H1 (cell line): ENCODE data around the gene SNX21. TPM values are rescaled to one million over a fixed set of nuclear protein-coding genes. Genes with fewer than 3 reads are reported as not detected.

ENCODE experiments used
- BCL11A ChIP-seq, 2 experiments: IDR thresholded peaks; one replicate each; pipeline ENCODE4 v1.6.1; 2011; ENCODE audit warnings: low read depth in 2 of 2, low read length in 2 of 2, mild to moderate bottlenecking in 2 of 2
- E2F6 ChIP-seq: IDR thresholded peaks from 2 replicates; pipeline ENCODE4 v1.6.1; 2012; ENCODE audit warnings: inconsistent platforms
- POU5F1 ChIP-seq: IDR thresholded peaks from 2 replicates; pipeline ENCODE4 v1.6.1; 2011; ENCODE audit warnings: low read depth, mild to moderate bottlenecking, low read length, moderate library complexity
- SIX5 ChIP-seq: IDR thresholded peaks from 2 replicates; pipeline ENCODE4 v1.6.1; 2011; ENCODE audit warnings: mild to moderate bottlenecking, low read depth, low read length
- TAF7 ChIP-seq: optimal IDR thresholded peaks from 2 replicates; pipeline ENCODE3; 2011; ENCODE audit warnings: low read depth, mild to moderate bottlenecking, inconsistent platforms, low read length, moderate library complexity, borderline replicate concordance
- polyA plus RNA-seq, 7 experiments: library from polyadenylated mRNA; depleted of rRNA in 3 of 7; stranded (reverse) in 5 of 7; unstranded in 2 of 7; fragments of >200 nt in 5 of 7; fragments of 200-250 nt in 2 of 7; gene quantifications; 1 replicate in 5 of 7; 2 replicates in 1 of 7; 4 replicates in 1 of 7; pipeline versions ENCODE4 v1.2.1 to v1.2.3, GENCODE V29; 2011 to 2013; ENCODE audit warnings: missing spikeins in 2 of 7, mixed read lengths in 2 of 7
- total RNA-seq: library from RNA; stranded (reverse); fragmentation: NEBNext Ultra II Directional; extraction: Animal tissue kit (Norgen Biotek cat#: 25700); gene quantifications from 2 replicates; pipeline ENCODE4 v1.2.1, GENCODE V29; 2021
- TF ChIP-seq, protein P1 (sequence below): fragments of 300-600 bp; sonication (generic); IDR thresholded peaks from 2 replicates; pipeline ENCODE4 v1.7.1; 2012; ENCODE audit warnings: low read length, moderate library complexity, mild to moderate bottlenecking, inconsistent platforms; ENCODE audit not compliant: insufficient replicate concordance

The SNX21 gene
- total and polyA plus RNA-seq, 2 of the 8 experiments (the other 6 are each of a cell fraction or from before 2014, with no cell fraction given): 15.8 to 16.8 TPM

GRCh38 chr20:45860560-45861220, 27.1 kb downstream of the SNX21 start (continued):
- no peak for TF ChIP-seq SIX5
- TF ChIP-seq BCL11A (IDR thresholded peaks at IDR 0.05; ENCODE audit: low read depth in 2 of 2, low read length in 2 of 2): no peak
- no peak for TF ChIP-seq TAF7
- TF ChIP-seq, protein P1, sequence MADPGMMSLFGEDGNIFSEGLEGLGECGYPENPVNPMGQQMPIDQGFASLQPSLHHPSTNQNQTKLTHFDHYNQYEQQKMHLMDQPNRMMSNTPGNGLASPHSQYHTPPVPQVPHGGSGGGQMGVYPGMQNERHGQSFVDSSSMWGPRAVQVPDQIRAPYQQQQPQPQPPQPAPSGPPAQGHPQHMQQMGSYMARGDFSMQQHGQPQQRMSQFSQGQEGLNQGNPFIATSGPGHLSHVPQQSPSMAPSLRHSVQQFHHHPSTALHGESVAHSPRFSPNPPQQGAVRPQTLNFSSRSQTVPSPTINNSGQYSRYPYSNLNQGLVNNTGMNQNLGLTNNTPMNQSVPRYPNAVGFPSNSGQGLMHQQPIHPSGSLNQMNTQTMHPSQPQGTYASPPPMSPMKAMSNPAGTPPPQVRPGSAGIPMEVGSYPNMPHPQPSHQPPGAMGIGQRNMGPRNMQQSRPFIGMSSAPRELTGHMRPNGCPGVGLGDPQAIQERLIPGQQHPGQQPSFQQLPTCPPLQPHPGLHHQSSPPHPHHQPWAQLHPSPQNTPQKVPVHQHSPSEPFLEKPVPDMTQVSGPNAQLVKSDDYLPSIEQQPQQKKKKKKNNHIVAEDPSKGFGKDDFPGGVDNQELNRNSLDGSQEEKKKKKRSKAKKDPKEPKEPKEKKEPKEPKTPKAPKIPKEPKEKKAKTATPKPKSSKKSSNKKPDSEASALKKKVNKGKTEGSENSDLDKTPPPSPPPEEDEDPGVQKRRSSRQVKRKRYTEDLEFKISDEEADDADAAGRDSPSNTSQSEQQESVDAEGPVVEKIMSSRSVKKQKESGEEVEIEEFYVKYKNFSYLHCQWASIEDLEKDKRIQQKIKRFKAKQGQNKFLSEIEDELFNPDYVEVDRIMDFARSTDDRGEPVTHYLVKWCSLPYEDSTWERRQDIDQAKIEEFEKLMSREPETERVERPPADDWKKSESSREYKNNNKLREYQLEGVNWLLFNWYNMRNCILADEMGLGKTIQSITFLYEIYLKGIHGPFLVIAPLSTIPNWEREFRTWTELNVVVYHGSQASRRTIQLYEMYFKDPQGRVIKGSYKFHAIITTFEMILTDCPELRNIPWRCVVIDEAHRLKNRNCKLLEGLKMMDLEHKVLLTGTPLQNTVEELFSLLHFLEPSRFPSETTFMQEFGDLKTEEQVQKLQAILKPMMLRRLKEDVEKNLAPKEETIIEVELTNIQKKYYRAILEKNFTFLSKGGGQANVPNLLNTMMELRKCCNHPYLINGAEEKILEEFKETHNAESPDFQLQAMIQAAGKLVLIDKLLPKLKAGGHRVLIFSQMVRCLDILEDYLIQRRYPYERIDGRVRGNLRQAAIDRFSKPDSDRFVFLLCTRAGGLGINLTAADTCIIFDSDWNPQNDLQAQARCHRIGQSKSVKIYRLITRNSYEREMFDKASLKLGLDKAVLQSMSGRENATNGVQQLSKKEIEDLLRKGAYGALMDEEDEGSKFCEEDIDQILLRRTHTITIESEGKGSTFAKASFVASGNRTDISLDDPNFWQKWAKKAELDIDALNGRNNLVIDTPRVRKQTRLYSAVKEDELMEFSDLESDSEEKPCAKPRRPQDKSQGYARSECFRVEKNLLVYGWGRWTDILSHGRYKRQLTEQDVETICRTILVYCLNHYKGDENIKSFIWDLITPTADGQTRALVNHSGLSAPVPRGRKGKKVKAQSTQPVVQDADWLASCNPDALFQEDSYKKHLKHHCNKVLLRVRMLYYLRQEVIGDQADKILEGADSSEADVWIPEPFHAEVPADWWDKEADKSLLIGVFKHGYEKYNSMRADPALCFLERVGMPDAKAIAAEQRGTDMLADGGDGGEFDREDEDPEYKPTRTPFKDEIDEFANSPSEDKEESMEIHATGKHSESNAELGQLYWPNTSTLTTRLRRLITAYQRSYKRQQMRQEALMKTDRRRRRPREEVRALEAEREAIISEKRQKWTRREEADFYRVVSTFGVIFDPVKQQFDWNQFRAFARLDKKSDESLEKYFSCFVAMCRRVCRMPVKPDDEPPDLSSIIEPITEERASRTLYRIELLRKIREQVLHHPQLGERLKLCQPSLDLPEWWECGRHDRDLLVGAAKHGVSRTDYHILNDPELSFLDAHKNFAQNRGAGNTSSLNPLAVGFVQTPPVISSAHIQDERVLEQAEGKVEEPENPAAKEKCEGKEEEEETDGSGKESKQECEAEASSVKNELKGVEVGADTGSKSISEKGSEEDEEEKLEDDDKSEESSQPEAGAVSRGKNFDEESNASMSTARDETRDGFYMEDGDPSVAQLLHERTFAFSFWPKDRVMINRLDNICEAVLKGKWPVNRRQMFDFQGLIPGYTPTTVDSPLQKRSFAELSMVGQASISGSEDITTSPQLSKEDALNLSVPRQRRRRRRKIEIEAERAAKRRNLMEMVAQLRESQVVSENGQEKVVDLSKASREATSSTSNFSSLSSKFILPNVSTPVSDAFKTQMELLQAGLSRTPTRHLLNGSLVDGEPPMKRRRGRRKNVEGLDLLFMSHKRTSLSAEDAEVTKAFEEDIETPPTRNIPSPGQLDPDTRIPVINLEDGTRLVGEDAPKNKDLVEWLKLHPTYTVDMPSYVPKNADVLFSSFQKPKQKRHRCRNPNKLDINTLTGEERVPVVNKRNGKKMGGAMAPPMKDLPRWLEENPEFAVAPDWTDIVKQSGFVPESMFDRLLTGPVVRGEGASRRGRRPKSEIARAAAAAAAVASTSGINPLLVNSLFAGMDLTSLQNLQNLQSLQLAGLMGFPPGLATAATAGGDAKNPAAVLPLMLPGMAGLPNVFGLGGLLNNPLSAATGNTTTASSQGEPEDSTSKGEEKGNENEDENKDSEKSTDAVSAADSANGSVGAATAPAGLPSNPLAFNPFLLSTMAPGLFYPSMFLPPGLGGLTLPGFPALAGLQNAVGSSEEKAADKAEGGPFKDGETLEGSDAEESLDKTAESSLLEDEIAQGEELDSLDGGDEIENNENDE: no peak
- no peak for TF ChIP-seq E2F6
- TF ChIP-seq POU5F1: no peak
